A673 (cell line): Measurements from ENCODE around the gene HACD4.

Source experiments
- CTCF ChIP-seq: fragments of 300-800, 200-600 bp; sonication (generic); conservative IDR thresholded peaks from 2 replicates; pipeline ENCODE4 v1.5.1; 2017; ENCODE audit warnings: low read depth, mild to moderate bottlenecking, antibody characterized with exemption, low read length, moderate library complexity, mixed read lengths
- EZH2 ChIP-seq: fragments of 200-600 bp; sonication (generic); IDR thresholded peaks from 2 replicates; pipeline ENCODE4 v1.6.1; 2017; ENCODE audit warnings: borderline replicate concordance, low read depth, mild to moderate bottlenecking, mixed read lengths, antibody characterized with exemption, low read length; ENCODE audit not compliant: poor library complexity, severe bottlenecking

GRCh38 chr9:20995616-20996015 is 35.8 kb downstream of the HACD4 start:
- TF ChIP-seq EZH2 (no peak), CTCF (no peak)
